BLaER1 (cell line): ENCODE data around the gene BICC1.

Experiments used
- H3K27ac ChIP-seq: shearing (Covaris generic); formaldehyde crosslinking; 2 replicates; pipeline ENCODE4 v1.8.1; 2022
- H3K27me3 ChIP-seq: shearing (Covaris generic); formaldehyde crosslinking; 2 replicates; pipeline ENCODE4 v1.8.1; 2022
- H3K36me3 ChIP-seq: shearing (Covaris generic); formaldehyde crosslinking; 2 replicates; pipeline ENCODE4 v1.8.1; 2022
- H3K4me1 ChIP-seq: shearing (Covaris generic); formaldehyde crosslinking; 2 replicates; pipeline ENCODE4 v1.8.1; 2022
- H3K4me2 ChIP-seq: shearing (Covaris generic); formaldehyde crosslinking; 2 replicates; pipeline ENCODE4 v1.8.1; 2022
- H3K4me3 ChIP-seq: shearing (Covaris generic); formaldehyde crosslinking; 2 replicates; pipeline ENCODE4 v1.8.1; 2022
- H3K9ac ChIP-seq: shearing (Covaris generic); formaldehyde crosslinking; 2 replicates; pipeline ENCODE4 v1.8.1; 2022
- H3K9me3 ChIP-seq: shearing (Covaris generic); formaldehyde crosslinking; 2 replicates; pipeline ENCODE4 v1.8.1; 2022
- H4K20me1 ChIP-seq: shearing (Covaris generic); formaldehyde crosslinking; 2 replicates; pipeline ENCODE4 v1.8.1; 2022
- Cebpa-rat ChIP-seq: shearing (Covaris generic); IDR thresholded peaks from 2 replicates; pipeline ENCODE4 v1.8.1; 2022

BICC1 gene

GRCh38 chr10:58576751-58577436 is 64.2 kb downstream of the BICC1 start:
- H3K4me1 ChIP-seq = no peaks in the 10 kb centered on the region
- no peaks in the 10 kb centered on the region for H3K27me3 ChIP-seq
- no peak overlapping the region for H3K4me3 ChIP-seq
- no peaks in the 10 kb centered on the region for H3K36me3 ChIP-seq
- no peak overlapping the region for H3K4me2 ChIP-seq
- H3K9me3 ChIP-seq = no peaks in the 10 kb centered on the region
- H3K27ac ChIP-seq = no peak overlapping the region
- TF ChIP-seq Cebpa-rat = no peak
- no peak overlapping the region for H3K9ac ChIP-seq
- no peaks in the 10 kb centered on the region for H4K20me1 ChIP-seq

GRCh38 chr10:58577437-58577777 is 64.7 kb downstream of the BICC1 start:
- Histone ChIP-seq H3K4me3 (no peak overlapping the region), H3K9me3 (no peaks in the 10 kb centered on the region), H3K9ac (no peak overlapping the region), H3K27ac (no peak overlapping the region), H3K4me2 (no peak overlapping the region), H3K27me3 (no peaks in the 10 kb centered on the region), H3K4me1 (no peaks in the 10 kb centered on the region), H4K20me1 (no peaks in the 10 kb centered on the region), H3K36me3 (no peaks in the 10 kb centered on the region)
- TF ChIP-seq Cebpa-rat = no peak

GRCh38 chr10:58578366-58578765 is 65.7 kb downstream of the BICC1 start:
- no peaks in the 10 kb centered on the region for H3K4me1 ChIP-seq
- no peak overlapping the region for H3K4me2 ChIP-seq
- no peak for TF ChIP-seq Cebpa-rat
- no peak overlapping the region for H3K27ac ChIP-seq
- no peaks in the 10 kb centered on the region for H3K36me3 ChIP-seq
- no peaks in the 10 kb centered on the region for H3K9me3 ChIP-seq
- no peaks in the 10 kb centered on the region for H3K27me3 ChIP-seq
- H4K20me1 ChIP-seq = no peaks in the 10 kb centered on the region
- H3K9ac ChIP-seq = no peak overlapping the region
- no peak overlapping the region for H3K4me3 ChIP-seq

GRCh38 chr10:58579011-58579655 is 66.5 kb downstream of the BICC1 start:
- no peaks in the 10 kb centered on the region for H3K4me1 ChIP-seq
- H3K9me3 ChIP-seq = no peaks in the 10 kb centered on the region
- H3K4me2 ChIP-seq = no peak overlapping the region
- H3K27ac ChIP-seq = no peak overlapping the region
- H3K36me3 ChIP-seq = no peaks in the 10 kb centered on the region
- no peaks in the 10 kb centered on the region for H3K27me3 ChIP-seq
- H3K4me3 ChIP-seq = no peak overlapping the region
- TF ChIP-seq Cebpa-rat = no peak
- H3K9ac ChIP-seq = no peak overlapping the region
- no peaks in the 10 kb centered on the region for H4K20me1 ChIP-seq

- no peak overlapping the region for H3K9ac ChIP-seq
- no peaks in the 10 kb centered on the region for H3K27me3 ChIP-seq
- no peaks in the 10 kb centered on the region for H4K20me1 ChIP-seq
- no peak for TF ChIP-seq Cebpa-rat
- no peak overlapping the region for H3K4me3 ChIP-seq
- H3K27ac ChIP-seq = no peak overlapping the region
- H3K4me1 ChIP-seq = no peaks in the 10 kb centered on the region
- H3K4me2 ChIP-seq = no peak overlapping the region
- no peaks in the 10 kb centered on the region for H3K36me3 ChIP-seq
- no peaks in the 10 kb centered on the region for H3K9me3 ChIP-seq
Observed at GRCh38 chr10:58582045-58582444, 69.4 kb downstream of the BICC1 start.

- Histone ChIP-seq H3K27ac (no peak overlapping the region), H3K4me3 (no peak overlapping the region), H4K20me1 (no peaks in the 10 kb centered on the region), H3K36me3 (no peaks in the 10 kb centered on the region), H3K27me3 (no peaks in the 10 kb centered on the region), H3K9me3 (no peaks in the 10 kb centered on the region), H3K4me2 (no peak overlapping the region), H3K9ac (no peak overlapping the region), H3K4me1 (no peaks in the 10 kb centered on the region)
- no peak for TF ChIP-seq Cebpa-rat
Observed at GRCh38 chr10:58585435-58585834, 72.8 kb downstream of the BICC1 start.

- Histone ChIP-seq H3K27ac (no peak overlapping the region), H3K9me3 (no peaks in the 10 kb centered on the region), H3K4me1 (no peaks in the 10 kb centered on the region), H3K4me3 (no peak overlapping the region), H4K20me1 (no peaks in the 10 kb centered on the region), H3K36me3 (no peaks in the 10 kb centered on the region), H3K9ac (no peak overlapping the region), H3K27me3 (no peaks in the 10 kb centered on the region), H3K4me2 (no peak overlapping the region)
- no peak for TF ChIP-seq Cebpa-rat
Observed at GRCh38 chr10:58586282-58587245, 73.9 kb downstream of the BICC1 start.

- H3K4me3 ChIP-seq = no peak overlapping the region
- H3K4me1 ChIP-seq = no peaks in the 10 kb centered on the region
- no peak for TF ChIP-seq Cebpa-rat
- H4K20me1 ChIP-seq = no peaks in the 10 kb centered on the region
- H3K36me3 ChIP-seq = no peaks in the 10 kb centered on the region
- H3K27ac ChIP-seq = no peak overlapping the region
- H3K27me3 ChIP-seq = no peaks in the 10 kb centered on the region
- no peak overlapping the region for H3K9ac ChIP-seq
- H3K9me3 ChIP-seq = no peaks in the 10 kb centered on the region
- no peak overlapping the region for H3K4me2 ChIP-seq
Observed at GRCh38 chr10:58587676-58588075, 75.0 kb downstream of the BICC1 start.

- Histone ChIP-seq H4K20me1 (no peaks in the 10 kb centered on the region), H3K36me3 (no peaks in the 10 kb centered on the region), H3K27me3 (no peaks in the 10 kb centered on the region), H3K4me2 (no peak overlapping the region), H3K9ac (no peak overlapping the region), H3K27ac (no peak overlapping the region), H3K4me1 (no peaks in the 10 kb centered on the region), H3K9me3 (no peaks in the 10 kb centered on the region), H3K4me3 (no peak overlapping the region)
- TF ChIP-seq Cebpa-rat = no peak
Observed at GRCh38 chr10:58588673-58589265, 76.1 kb downstream of the BICC1 start.
